Testis (tissue), 2 donors: Measurements from ENCODE around the gene ADAMTS15.

Experiments
- POLR2A ChIP-seq: fragments of 450-650 bp; IDR thresholded peaks from one replicate; pipeline ENCODE4 v1.6.1; 2017; ENCODE audit warnings: antibody characterized with exemption, mild to moderate bottlenecking, moderate library complexity
- TF ChIP-seq, protein P1 (sequence below), 3 experiments: fragments of 450-650 bp in 2 of 3; fragments of 200-600 bp in 1 of 3; sonication (generic) in 1 of 3; IDR thresholded peaks; one replicate each; pipeline ENCODE4 v1.5.1; 2016 to 2019; ENCODE audit warnings: antibody characterized with exemption in 3 of 3, mild to moderate bottlenecking in 2 of 3, moderate library complexity in 1 of 3

DNA sequence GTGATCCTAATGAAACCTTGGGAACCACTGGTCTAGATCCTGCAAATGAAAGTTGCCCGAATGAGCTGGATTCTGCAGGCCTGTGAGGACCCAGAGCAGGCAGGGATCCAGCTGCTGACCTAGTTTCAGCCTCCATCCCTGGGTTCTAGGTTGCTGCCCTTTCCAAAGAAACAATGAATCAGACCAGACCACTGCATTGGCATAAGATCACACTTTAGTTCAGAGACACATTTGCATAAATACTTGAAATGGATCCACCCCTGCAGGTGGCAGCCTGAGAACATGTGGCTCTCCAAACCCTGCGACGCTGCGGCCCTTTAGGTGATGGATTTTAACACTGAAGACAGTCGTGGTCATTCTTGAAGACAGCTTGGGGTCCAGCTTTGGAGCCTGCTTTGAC, 43.7 kb upstream of the ADAMTS15 start:
- TF ChIP-seq, protein P1, sequence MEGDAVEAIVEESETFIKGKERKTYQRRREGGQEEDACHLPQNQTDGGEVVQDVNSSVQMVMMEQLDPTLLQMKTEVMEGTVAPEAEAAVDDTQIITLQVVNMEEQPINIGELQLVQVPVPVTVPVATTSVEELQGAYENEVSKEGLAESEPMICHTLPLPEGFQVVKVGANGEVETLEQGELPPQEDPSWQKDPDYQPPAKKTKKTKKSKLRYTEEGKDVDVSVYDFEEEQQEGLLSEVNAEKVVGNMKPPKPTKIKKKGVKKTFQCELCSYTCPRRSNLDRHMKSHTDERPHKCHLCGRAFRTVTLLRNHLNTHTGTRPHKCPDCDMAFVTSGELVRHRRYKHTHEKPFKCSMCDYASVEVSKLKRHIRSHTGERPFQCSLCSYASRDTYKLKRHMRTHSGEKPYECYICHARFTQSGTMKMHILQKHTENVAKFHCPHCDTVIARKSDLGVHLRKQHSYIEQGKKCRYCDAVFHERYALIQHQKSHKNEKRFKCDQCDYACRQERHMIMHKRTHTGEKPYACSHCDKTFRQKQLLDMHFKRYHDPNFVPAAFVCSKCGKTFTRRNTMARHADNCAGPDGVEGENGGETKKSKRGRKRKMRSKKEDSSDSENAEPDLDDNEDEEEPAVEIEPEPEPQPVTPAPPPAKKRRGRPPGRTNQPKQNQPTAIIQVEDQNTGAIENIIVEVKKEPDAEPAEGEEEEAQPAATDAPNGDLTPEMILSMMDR (IDR thresholded peaks at IDR 0.05): no peak
- TF ChIP-seq POLR2A: no peak
